Activated CD4-positive, CD25-positive, alpha-beta regulatory T cell treated with anti-CD3 and anti-CD28 coated beads, Interleukin-2, amount 50 U/mL, for 16 hours (primary cell): ENCODE results near the gene NKIRAS2.

Experiments used
- DNase-seq: peaks from one replicate; pipeline ENCODE4 v3.0.0-alpha.2; 2020; ENCODE audit warnings: low read depth, low spot score

NKIRAS2 gene

GRCh38 chr17:42055027-42055426 lies 35.1 kb downstream of the NKIRAS2 start:
- DNase-seq = no peak

- no peak for DNase-seq
Measured at GRCh38 chr17:42055496-42055895, 35.6 kb downstream of the NKIRAS2 start.

- no peak for DNase-seq
Measured at GRCh38 chr17:42056635-42057034, 36.7 kb downstream of the NKIRAS2 start.

GRCh38 chr17:42058063-42058462 lies 38.2 kb downstream of the NKIRAS2 start:
- DNase-seq = no peak

- DNase-seq = no peak
Measured at GRCh38 chr17:42059815-42060214, 39.9 kb downstream of the NKIRAS2 start.

- no peak for DNase-seq
Measured at GRCh38 chr17:42060231-42060630, 40.3 kb downstream of the NKIRAS2 start.

- DNase-seq = no peak
Measured at GRCh38 chr17:42061646-42062487, 42.0 kb downstream of the NKIRAS2 start.

- DNase-seq = no peak
Measured at GRCh38 chr17:42062681-42063080, 42.8 kb downstream of the NKIRAS2 start.

GRCh38 chr17:42065201-42065600 lies 45.3 kb downstream of the NKIRAS2 start:
- DNase-seq = no peak

GRCh38 chr17:42067371-42068091 lies 47.6 kb downstream of the NKIRAS2 start:
- peak; percentile 36 for DNase-seq

- DNase-seq = no peak
Measured at GRCh38 chr17:42068979-42069378, 49.1 kb downstream of the NKIRAS2 start.

GRCh38 chr17:42071810-42072209 lies 51.9 kb downstream of the NKIRAS2 start:
- no peak for DNase-seq

GRCh38 chr17:42072323-42073187 lies 52.7 kb downstream of the NKIRAS2 start:
- DNase-seq = no peak
